Measurements from ENCODE around the gene KANK4. TPM values are rescaled to one million over a fixed set of nuclear protein-coding genes. Genes with fewer than 3 reads are reported as not detected.

KANK4 gene
- total and polyA plus RNA-seq, 2 of the 4 experiments (the other 2 are of a cell fraction), result not detected

DNA sequence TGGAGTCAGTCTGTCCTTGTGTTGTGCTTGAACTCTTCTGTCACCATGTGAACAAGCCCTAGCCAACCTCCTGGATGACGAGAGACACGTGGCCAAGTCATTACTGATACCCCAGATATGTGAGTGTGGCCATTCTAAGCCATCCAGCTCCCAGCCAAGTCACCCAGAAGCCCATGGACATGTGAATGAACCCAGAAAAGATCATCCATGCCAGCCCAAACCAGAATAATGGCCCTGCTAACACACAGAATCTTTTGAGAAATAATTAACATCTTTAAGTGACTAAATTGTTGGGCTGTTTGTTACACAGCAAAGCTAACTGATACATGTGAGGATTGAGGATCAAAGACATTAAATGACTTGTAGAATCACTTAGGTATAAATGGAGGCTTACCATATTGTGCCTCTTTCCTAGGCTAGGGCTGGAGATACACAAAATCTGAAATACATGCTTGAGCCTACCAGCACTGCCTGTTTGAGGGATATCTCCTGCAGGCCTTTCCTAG is 38.2 kb downstream of the KANK4 start:
- in situ Hi-C loops (cut with MboI; ENCODE audit: low sequenced_read_pairs), result no loop called here

More for the DNA sequence above, 38.2 kb downstream of the KANK4 start:
- H3K4me1 ChIP-seq (ENCODE audit: control insufficient read depth, insufficient read depth, low read length), result no peaks in the 10 kb centered on the region
- H3K4ac ChIP-seq (ENCODE audit: low read depth, low read length), result no peak overlapping the region
- POLR2A ChIA-PET (ENCODE audit: unreplicated experiment), result no interaction called here
- no peak overlapping the region for H3K27ac ChIP-seq (ENCODE audit: insufficient read depth, low read length)
- no TSS peak for BruUV-seq (replicated peaks)
- H3K9me1 ChIP-seq (ENCODE audit: insufficient read depth, low read length), result no peaks in the 10 kb centered on the region
- no CpG with 5 or more reads among the region's 2 CpGs for WGBS, 2 experiments (ENCODE audit: extremely low coverage in 2 of 2, insufficient read length in 1 of 2)
- no peak overlapping the region for H4K5ac ChIP-seq (ENCODE audit: low read depth, low read length)
- H3K18ac ChIP-seq (ENCODE audit: low read depth, low read length), result no peak overlapping the region
- intact Hi-C loops (cut with micrococcal nuclease) (no loop called here), dilution Hi-C loops (cut with HindIII; ENCODE audit: low sequenced_read_pairs, unreplicated experiment) (no loop called here)
- H3K9me3 ChIP-seq (ENCODE audit: control insufficient read depth, insufficient read depth, low read length), result no peaks in the 10 kb centered on the region; the same call in 1 of the 2 replicates
- DNase-seq, result no peak
- TF ChIP-seq CHD1 (IDR thresholded peaks at IDR 0.05; ENCODE audit: low read depth, low read length) (no peak), RCOR1 (IDR thresholded peaks at IDR 0.05; ENCODE audit: insufficient replicate concordance, low read length) (no peak), MAZ (IDR thresholded peaks at IDR 0.05; ENCODE audit: borderline replicate concordance, low read depth, low read length) (no peak), NFE2L2 (IDR thresholded peaks at IDR 0.05; ENCODE audit: low read depth, low read length) (no peak), SMC3 (IDR thresholded peaks at IDR 0.05; ENCODE audit: low read depth, low read length) (no peak), BHLHE40 (IDR thresholded peaks at IDR 0.05; ENCODE audit: low read depth, low read length) (no peak), POLR2A (IDR thresholded peaks at IDR 0.05; ENCODE audit: low read depth, low read length) (no peak), MAFK (IDR thresholded peaks at IDR 0.05; ENCODE audit: low read depth, low read length) (no peak), CEBPB (IDR thresholded peaks at IDR 0.05; ENCODE audit: low read depth, low read length) (no peak), RAD21 (IDR thresholded peaks at IDR 0.05; ENCODE audit: low read length) (no peak), MXI1 (IDR thresholded peaks at IDR 0.05; ENCODE audit: borderline replicate concordance, low read depth, low read length) (no peak)
- TF ChIP-seq, protein P1, sequence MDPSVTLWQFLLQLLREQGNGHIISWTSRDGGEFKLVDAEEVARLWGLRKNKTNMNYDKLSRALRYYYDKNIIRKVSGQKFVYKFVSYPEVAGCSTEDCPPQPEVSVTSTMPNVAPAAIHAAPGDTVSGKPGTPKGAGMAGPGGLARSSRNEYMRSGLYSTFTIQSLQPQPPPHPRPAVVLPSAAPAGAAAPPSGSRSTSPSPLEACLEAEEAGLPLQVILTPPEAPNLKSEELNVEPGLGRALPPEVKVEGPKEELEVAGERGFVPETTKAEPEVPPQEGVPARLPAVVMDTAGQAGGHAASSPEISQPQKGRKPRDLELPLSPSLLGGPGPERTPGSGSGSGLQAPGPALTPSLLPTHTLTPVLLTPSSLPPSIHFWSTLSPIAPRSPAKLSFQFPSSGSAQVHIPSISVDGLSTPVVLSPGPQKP (IDR thresholded peaks at IDR 0.05; ENCODE audit: borderline replicate concordance, low read depth, low read length), result no peak
- TF ChIP-seq, protein P2, sequence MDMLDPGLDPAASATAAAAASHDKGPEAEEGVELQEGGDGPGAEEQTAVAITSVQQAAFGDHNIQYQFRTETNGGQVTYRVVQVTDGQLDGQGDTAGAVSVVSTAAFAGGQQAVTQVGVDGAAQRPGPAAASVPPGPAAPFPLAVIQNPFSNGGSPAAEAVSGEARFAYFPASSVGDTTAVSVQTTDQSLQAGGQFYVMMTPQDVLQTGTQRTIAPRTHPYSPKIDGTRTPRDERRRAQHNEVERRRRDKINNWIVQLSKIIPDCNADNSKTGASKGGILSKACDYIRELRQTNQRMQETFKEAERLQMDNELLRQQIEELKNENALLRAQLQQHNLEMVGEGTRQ (IDR thresholded peaks at IDR 0.05; ENCODE audit: low read depth, low read length), result no peak
- no peak overlapping the region for H2AK5ac ChIP-seq (ENCODE audit: low read depth, low read length)
- CTCF ChIA-PET, result no interaction called here
- no peaks in the 10 kb centered on the region for H3K79me1 ChIP-seq (ENCODE audit: low read depth in 1 of 2, low read length in 2 of 2)
- H3K14ac ChIP-seq (replicated peaks; ENCODE audit: low read depth, low read length), result no peak overlapping the region
- H4K20me1 ChIP-seq (ENCODE audit: insufficient read depth, low read length), result no peaks in the 10 kb centered on the region
- H3K4me3 ChIP-seq (ENCODE audit: insufficient read depth, low read depth, low read length), result no peak overlapping the region
- no peak overlapping the region for H2AK9ac ChIP-seq (replicated peaks; ENCODE audit: low read depth, low read length, poor library complexity)
- no peak for ATAC-seq (ENCODE audit: low read depth)
- H3K23ac ChIP-seq (ENCODE audit: low read depth, low read length), result no peak overlapping the region
- H2BK5ac ChIP-seq (ENCODE audit: low read depth, low read length, poor library complexity, severe bottlenecking), result no peak overlapping the region
- no peak overlapping the region for H2AFZ ChIP-seq (replicated peaks; ENCODE audit: low read length, poor library complexity)
- H4K8ac ChIP-seq (ENCODE audit: low read depth in 2 of 2, low read length in 2 of 2), result no peak overlapping the region
- no peak overlapping the region for H3K56ac ChIP-seq (ENCODE audit: extremely low read depth, insufficient read depth, low read length)
- no peak overlapping the region for H2BK120ac ChIP-seq (ENCODE audit: low read depth, low read length)
- no peak overlapping the region for H3K9ac ChIP-seq (ENCODE audit: low read depth, low read length)
- no peak overlapping the region for H3K4me2 ChIP-seq (ENCODE audit: low read depth, low read length)
- H2BK20ac ChIP-seq (ENCODE audit: low read depth, low read length), result no peak overlapping the region
- no peak overlapping the region for H2BK15ac ChIP-seq (ENCODE audit: low read depth, low read length)
- H3K36me3 ChIP-seq (ENCODE audit: control insufficient read depth, insufficient read depth, low read length), result no peaks in the 10 kb centered on the region
- no peak overlapping the region for H4K91ac ChIP-seq (ENCODE audit: insufficient read depth, low read depth, low read length)
- peaks cover 2% of the 10 kb centered on the region; the same call in 1 of the 2 replicates for H3K27me3 ChIP-seq (ENCODE audit: control insufficient read depth, insufficient read depth, low read length)

Data from IMR-90 (cell line).